ENCODE measurements around the gene SPRR5.

DNA sequence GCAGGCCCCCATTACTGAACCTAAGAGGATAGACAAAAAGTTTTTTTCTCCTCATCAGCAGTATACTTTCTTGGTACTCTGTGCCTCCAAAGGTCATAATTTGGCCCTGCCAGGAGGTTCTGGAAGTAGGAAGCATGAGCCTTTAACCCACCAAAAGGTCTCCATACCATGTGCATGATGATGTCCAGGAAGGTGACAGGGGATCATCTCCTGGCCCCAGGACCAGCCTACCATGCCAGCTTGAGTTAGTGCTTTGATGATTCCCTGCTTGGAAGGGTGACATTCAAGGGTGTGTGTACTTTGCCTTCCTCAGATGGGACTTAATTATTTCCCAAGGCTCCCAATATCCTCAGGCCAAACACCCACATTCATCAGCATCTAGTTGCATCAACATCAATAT is 30.6 kb downstream of the SPRR5 start:
- TF ChIP-seq, protein P1, sequence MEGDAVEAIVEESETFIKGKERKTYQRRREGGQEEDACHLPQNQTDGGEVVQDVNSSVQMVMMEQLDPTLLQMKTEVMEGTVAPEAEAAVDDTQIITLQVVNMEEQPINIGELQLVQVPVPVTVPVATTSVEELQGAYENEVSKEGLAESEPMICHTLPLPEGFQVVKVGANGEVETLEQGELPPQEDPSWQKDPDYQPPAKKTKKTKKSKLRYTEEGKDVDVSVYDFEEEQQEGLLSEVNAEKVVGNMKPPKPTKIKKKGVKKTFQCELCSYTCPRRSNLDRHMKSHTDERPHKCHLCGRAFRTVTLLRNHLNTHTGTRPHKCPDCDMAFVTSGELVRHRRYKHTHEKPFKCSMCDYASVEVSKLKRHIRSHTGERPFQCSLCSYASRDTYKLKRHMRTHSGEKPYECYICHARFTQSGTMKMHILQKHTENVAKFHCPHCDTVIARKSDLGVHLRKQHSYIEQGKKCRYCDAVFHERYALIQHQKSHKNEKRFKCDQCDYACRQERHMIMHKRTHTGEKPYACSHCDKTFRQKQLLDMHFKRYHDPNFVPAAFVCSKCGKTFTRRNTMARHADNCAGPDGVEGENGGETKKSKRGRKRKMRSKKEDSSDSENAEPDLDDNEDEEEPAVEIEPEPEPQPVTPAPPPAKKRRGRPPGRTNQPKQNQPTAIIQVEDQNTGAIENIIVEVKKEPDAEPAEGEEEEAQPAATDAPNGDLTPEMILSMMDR (IDR thresholded peaks at IDR 0.05): no peak
- TF ChIP-seq POLR2A (IDR thresholded peaks at IDR 0.05): no peak
